HCT116 (cell line): ENCODE measurements around the gene CCR7. TPM values are rescaled to one million over a fixed set of nuclear protein-coding genes. Genes with fewer than 3 reads are reported as not detected.
A peak's percentile ranks its signal among the peaks of the same experiment; 100 is the strongest.

Source experiments
- ATAC-seq: fragments of 200-7000 bp; cut with Tn5 transposase; 2 replicates; pipeline ENCODE4 v1.9.1; 2020; ENCODE audit warnings: mild to moderate bottlenecking, moderate library complexity
- BruUV-seq: library from RNA; stranded (reverse); fragments of 400-500 nt; replicated peaks from 2 replicates; lab custom pipeline; 2021; lab: Mats Ljungman, UMichigan
- CTCF ChIA-PET: fragments of 300-600 bp; sonication (Branson Sonifier 250); formaldehyde crosslinking; loops from one replicate; lab custom pipeline; 2021; ENCODE audit warnings: antibody characterized with exemption; lab: Charles Lee
- POLR2A ChIA-PET: fragments of 300-600, 350-600 bp; sonication (Branson Sonifier 250); formaldehyde crosslinking; loops from one replicate; lab custom pipeline; 2021; ENCODE audit warnings: antibody characterized with exemption; lab: Charles Lee
- RAD21 ChIA-PET, 2 experiments: fragments of 300-600 bp; sonication (Branson Sonifier 250); formaldehyde crosslinking; loops; one replicate each; lab custom pipeline; 2023; ENCODE audit warnings: low total read pairs in 2 of 2; ENCODE audit not compliant: uncharacterized antibody in 2 of 2, unreplicated experiment in 2 of 2, low non-redundant PET in 1 of 2; lab: Charles Lee
- DNase-seq: peaks from one replicate; pipeline ENCODE4 v3.0.0-alpha.2; 2010; ENCODE audit warnings: low read depth, low spot score
- H2AFZ ChIP-seq: fragments of 200-600 bp; shearing (Covaris generic), sonication (generic); 2 replicates; pipeline ENCODE4 v1.6.1; 2017; ENCODE audit warnings: low read depth, mixed run types, mixed read lengths, antibody characterized with exemption, low read length; ENCODE audit not compliant: poor library complexity, severe bottlenecking
- H3K27ac ChIP-seq: 2 replicates; pipeline ENCODE4 v1.5.1; 2012; ENCODE audit warnings: low read depth, low read length
- H3K27me3 ChIP-seq: fragments of 200-600 bp; sonication (generic); 2 replicates; pipeline ENCODE4 v1.6.1; 2016; ENCODE audit warnings: mixed run types, low read length, mixed read lengths; ENCODE audit not compliant: insufficient read depth
- H3K36me3 ChIP-seq, 2 experiments: fragments of 200-500 bp in 1 of 2; fragments of 200-600 bp in 1 of 2; sonication (Bioruptor generic) in 1 of 2; sonication (generic) in 1 of 2; 2 replicates each; pipeline versions ENCODE4 v1.5.1 to v1.6.1; 2014 to 2016; ENCODE audit warnings: low read length in 2 of 2, inconsistent platforms in 1 of 2, mixed read lengths in 1 of 2, mixed run types in 1 of 2; ENCODE audit not compliant: insufficient read depth in 2 of 2, control insufficient read depth in 1 of 2
- H3K4me1 ChIP-seq, 2 experiments: fragments of 200-600 bp in 1 of 2; sonication (generic) in 1 of 2; 2 replicates each; pipeline versions ENCODE4 v1.5.1 to v1.6.1; 2012 to 2017; ENCODE audit warnings: low read length in 2 of 2, inconsistent platforms in 1 of 2, mild to moderate bottlenecking in 1 of 2, mixed read lengths in 1 of 2, mixed run types in 1 of 2, moderate library complexity in 1 of 2; ENCODE audit not compliant: insufficient read depth in 2 of 2, control insufficient read depth in 1 of 2
- H3K4me2 ChIP-seq: fragments of 200-600 bp; sonication (generic); 2 replicates; pipeline ENCODE4 v1.6.1; 2017; ENCODE audit warnings: mixed run types, low read length, mixed read lengths
- H3K4me3 ChIP-seq, 2 experiments: fragments of 200-600 bp in 1 of 2; sonication (generic) in 1 of 2; replicated peaks in 1 of 2; 2 replicates each; pipeline ENCODE4 v1.5.1; 2011 to 2016; ENCODE audit warnings: low read length in 2 of 2, control low read depth in 1 of 2, low read depth in 1 of 2, mild to moderate bottlenecking in 1 of 2, mixed read lengths in 1 of 2, mixed run types in 1 of 2
- H3K79me2 ChIP-seq: fragments of 200-600 bp; sonication (generic); 2 replicates; pipeline ENCODE4 v1.6.1; 2017; ENCODE audit warnings: mild to moderate bottlenecking, mixed run types, low read length, moderate library complexity, mixed read lengths; ENCODE audit not compliant: insufficient read depth
- H3K9ac ChIP-seq: fragments of 200-600 bp; sonication (generic); 2 replicates; pipeline ENCODE4 v1.6.1; 2016; ENCODE audit warnings: low read length, mixed read lengths
- H3K9me2 ChIP-seq: fragments of 200-600 bp; sonication (generic), shearing (Covaris generic); 2 replicates; pipeline ENCODE4 v1.6.1; 2017; ENCODE audit warnings: mixed run types, mild to moderate bottlenecking, moderate library complexity; ENCODE audit not compliant: insufficient read depth
- H3K9me3 ChIP-seq, 2 experiments: fragments of 200-500 bp in 1 of 2; fragments of 200-600 bp in 1 of 2; sonication (Bioruptor generic) in 1 of 2; sonication (generic) in 1 of 2; 2 replicates each; pipeline ENCODE4 v1.6.1; 2014 to 2017; ENCODE audit warnings: low read length in 2 of 2, mixed read lengths in 2 of 2, inconsistent platforms in 1 of 2, low read depth in 1 of 2, mild to moderate bottlenecking in 1 of 2, mixed run types in 1 of 2, moderate library complexity in 1 of 2; ENCODE audit not compliant: control insufficient read depth in 1 of 2, insufficient read depth in 1 of 2
- H4K20me1 ChIP-seq: fragments of 200-600 bp; sonication (generic), shearing (Covaris generic); 2 replicates; pipeline ENCODE4 v1.6.1; 2017; ENCODE audit warnings: mixed run types, mild to moderate bottlenecking, moderate library complexity; ENCODE audit not compliant: insufficient read depth
- EZH2phosphoT487 ChIP-seq: fragments of 200-600 bp; IDR thresholded peaks from 2 replicates; pipeline ENCODE4 v1.6.1; 2018; ENCODE audit warnings: antibody characterized with exemption, borderline replicate concordance
- FOSL1 ChIP-seq: IDR thresholded peaks from 2 replicates; pipeline ENCODE4 v1.6.1; 2012; ENCODE audit warnings: low read depth
- JUND ChIP-seq: IDR thresholded peaks from 2 replicates; pipeline ENCODE4 v1.6.1; 2012
- SP1 ChIP-seq: IDR thresholded peaks from 2 replicates; pipeline ENCODE4 v1.6.1; 2012; ENCODE audit warnings: low read depth
- SRF ChIP-seq: IDR thresholded peaks from 2 replicates; pipeline ENCODE4 v1.6.1; 2012; ENCODE audit warnings: low read depth
- intact Hi-C: fragments of 100-400 bp; cut with micrococcal nuclease; formaldehyde crosslinking; loops from 2 replicates; pipeline ENCODE4 v1.10.0; 2022
- total RNA-seq: library from RNA; stranded (reverse); gene quantifications from one replicate; pipeline ENCODE4 v1.2.1, GENCODE V29; 2021; ENCODE audit not compliant: unreplicated experiment
- TF ChIP-seq, protein P1 (sequence below): IDR thresholded peaks from 2 replicates; pipeline ENCODE4 v1.6.1; 2012
- TF ChIP-seq, protein P2 (sequence below), 3 experiments: fragments of 200-600 bp in 1 of 3; sonication (generic) in 1 of 3; IDR thresholded peaks in 2 of 3; conservative IDR thresholded peaks in 1 of 3; 2 replicates each; pipeline ENCODE4 v1.5.1; 2012 to 2017; ENCODE audit warnings: low read depth in 2 of 3, low read length in 2 of 3, antibody characterized with exemption in 1 of 3, borderline replicate concordance in 1 of 3, control low read depth in 1 of 3, mild to moderate bottlenecking in 1 of 3, mixed read lengths in 1 of 3, mixed run types in 1 of 3, moderate library complexity in 1 of 3; ENCODE audit not compliant: insufficient read depth in 1 of 3

Gene CCR7
- total RNA-seq, 1 experiment from 2014 or later = 0.69 TPM

DNA sequence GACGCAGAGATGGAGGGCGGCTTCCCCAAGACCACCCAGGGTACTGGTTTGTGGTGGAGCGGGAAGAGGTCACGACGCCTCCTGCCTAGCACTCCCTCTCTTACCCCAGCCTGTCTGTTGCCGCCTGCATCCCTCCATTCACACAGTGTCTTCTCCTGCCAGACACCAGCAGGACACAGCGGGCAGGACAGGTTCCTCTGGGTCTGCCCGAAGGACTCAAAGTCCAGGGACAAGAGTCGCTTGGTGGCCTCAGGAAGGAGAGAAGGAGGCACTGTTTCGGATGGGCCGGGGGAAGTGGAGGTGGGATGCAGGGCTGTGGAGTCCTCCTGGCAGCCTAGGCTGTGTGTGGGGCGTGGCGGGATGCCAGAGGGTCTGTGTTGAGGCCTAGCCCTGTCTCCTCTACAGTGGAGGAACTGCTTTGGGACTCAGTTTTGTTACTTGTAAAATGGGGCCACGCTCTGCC lies 44.2 kb downstream of the CCR7 start:
- H3K27ac ChIP-seq = peak overlapping the region; percentile 64

DNA sequence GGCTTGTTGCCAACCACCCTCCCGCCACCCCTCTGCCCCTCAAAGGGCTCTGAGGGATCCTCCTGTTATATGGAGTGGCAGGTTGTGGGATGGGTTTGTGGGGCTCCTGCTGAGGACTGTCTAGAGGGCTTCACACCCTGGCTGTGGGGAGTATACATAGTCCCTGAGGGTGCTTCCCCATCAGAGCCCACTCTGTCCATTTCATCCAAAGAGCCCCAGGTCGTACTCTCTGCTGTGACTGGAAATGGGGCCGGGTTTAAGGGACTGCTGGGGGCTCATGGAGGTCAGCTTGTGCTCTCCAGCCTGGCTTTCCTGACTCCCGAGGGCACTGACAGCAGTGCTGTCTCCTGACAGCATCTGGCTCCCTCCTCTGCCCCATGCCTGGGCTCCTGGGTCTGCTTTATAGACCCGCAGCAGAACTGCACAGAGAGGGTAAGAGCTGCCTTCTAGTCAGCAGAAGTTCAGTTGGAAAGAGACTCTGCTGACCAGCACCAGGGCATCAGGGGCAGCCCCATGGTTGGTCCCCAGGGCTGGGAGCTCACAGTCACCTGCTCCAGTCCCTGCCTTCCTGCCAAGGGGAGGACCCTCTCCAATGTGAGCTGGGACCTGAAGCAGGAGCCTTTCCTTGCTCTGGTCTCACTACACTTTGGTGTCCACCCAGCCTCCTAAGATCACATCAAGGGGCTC lies 46.0 kb downstream of the CCR7 start:
- no peaks in the 10 kb centered on the region for H3K27me3 ChIP-seq
- no peak for TF ChIP-seq SRF
- TF ChIP-seq, protein P1, sequence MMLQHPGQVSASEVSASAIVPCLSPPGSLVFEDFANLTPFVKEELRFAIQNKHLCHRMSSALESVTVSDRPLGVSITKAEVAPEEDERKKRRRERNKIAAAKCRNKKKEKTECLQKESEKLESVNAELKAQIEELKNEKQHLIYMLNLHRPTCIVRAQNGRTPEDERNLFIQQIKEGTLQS = no peak
- TF ChIP-seq SP1 = no peak
- TF ChIP-seq JUND = no peak
- TF ChIP-seq FOSL1 = no peak
- no peak for TF ChIP-seq EZH2phosphoT487
- H4K20me1 ChIP-seq = no peaks in the 10 kb centered on the region
- ATAC-seq (peak; percentile 24), DNase-seq (no peak)
- H3K9me3 ChIP-seq = no peaks in the 10 kb centered on the region
- H2AFZ ChIP-seq = no peak overlapping the region
- peak overlapping the region; percentile 84 for H3K4me2 ChIP-seq
- H3K27ac ChIP-seq = peak overlapping the region; percentile 83
- no peaks in the 10 kb centered on the region for H3K36me3 ChIP-seq
- CTCF ChIA-PET = interaction anchor here (0.7 to 0.8 kb wide), 2 partner anchors 69 to 202 kb away, joined by 3 read pairs; no protein-coding TSS in a partner anchor
- H3K9me2 ChIP-seq = no peaks in the 10 kb centered on the region
- RAD21 ChIA-PET = no interaction called here
- no TSS peak for BruUV-seq
- intact Hi-C loops = no loop called here
- POLR2A ChIA-PET = interaction anchor here (1.3 kb wide), 1 partner anchor 18 kb away, joined by 7 read pairs; the partner anchor contains the start of gene TNS4
- no peaks in the 10 kb centered on the region for H3K79me2 ChIP-seq
- H3K4me1 ChIP-seq = peaks cover 73 to 89% of the 10 kb centered on the region in 2 experiments
- H3K4me3 ChIP-seq = peak overlapping the region; percentile 8 to 40; a peak in 3 of 4 replicates
- peak overlapping the region; percentile 61 for H3K9ac ChIP-seq

More for the DNA sequence above, 44.2 kb downstream of the CCR7 start:
- Histone ChIP-seq H3K9me3 (0 out of 4 replicates have a peak, but pooled peaks cover 0 to 3% of the 10 kb centered on the region in 2 experiments), H3K79me2 (no peaks in the 10 kb centered on the region), H3K9me2 (no peaks in the 10 kb centered on the region), H3K9ac (peak overlapping the region; percentile 50), H4K20me1 (no peaks in the 10 kb centered on the region), H3K36me3 (no peaks in the 10 kb centered on the region), H3K27me3 (no peaks in the 10 kb centered on the region), H3K4me3 (no peak overlapping the region; a peak in 1 of 4 replicates), H3K4me2 (peak overlapping the region; percentile 84), H3K4me1 (peaks cover 61 to 71% of the 10 kb centered on the region in 2 experiments), H2AFZ (no peak overlapping the region)
- CTCF ChIA-PET = no interaction called here
- RAD21 ChIA-PET = interaction anchor here in 1 of 2 experiments (0.7 kb wide), 1 partner anchor 80 kb away, joined by 3 read pairs; no protein-coding TSS in a partner anchor
- BruUV-seq = no TSS peak
- DNase-seq = no peak
- no peak for ATAC-seq
- POLR2A ChIA-PET = no interaction called here
- no peak for TF ChIP-seq JUND
- TF ChIP-seq, protein P2, sequence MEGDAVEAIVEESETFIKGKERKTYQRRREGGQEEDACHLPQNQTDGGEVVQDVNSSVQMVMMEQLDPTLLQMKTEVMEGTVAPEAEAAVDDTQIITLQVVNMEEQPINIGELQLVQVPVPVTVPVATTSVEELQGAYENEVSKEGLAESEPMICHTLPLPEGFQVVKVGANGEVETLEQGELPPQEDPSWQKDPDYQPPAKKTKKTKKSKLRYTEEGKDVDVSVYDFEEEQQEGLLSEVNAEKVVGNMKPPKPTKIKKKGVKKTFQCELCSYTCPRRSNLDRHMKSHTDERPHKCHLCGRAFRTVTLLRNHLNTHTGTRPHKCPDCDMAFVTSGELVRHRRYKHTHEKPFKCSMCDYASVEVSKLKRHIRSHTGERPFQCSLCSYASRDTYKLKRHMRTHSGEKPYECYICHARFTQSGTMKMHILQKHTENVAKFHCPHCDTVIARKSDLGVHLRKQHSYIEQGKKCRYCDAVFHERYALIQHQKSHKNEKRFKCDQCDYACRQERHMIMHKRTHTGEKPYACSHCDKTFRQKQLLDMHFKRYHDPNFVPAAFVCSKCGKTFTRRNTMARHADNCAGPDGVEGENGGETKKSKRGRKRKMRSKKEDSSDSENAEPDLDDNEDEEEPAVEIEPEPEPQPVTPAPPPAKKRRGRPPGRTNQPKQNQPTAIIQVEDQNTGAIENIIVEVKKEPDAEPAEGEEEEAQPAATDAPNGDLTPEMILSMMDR (IDR thresholded peaks at IDR 0.05 in 2 of 3, conservative IDR thresholded peaks at IDR 0.05 in 1 of 3; ENCODE audit: borderline replicate concordance in 1 of 3, insufficient read depth in 1 of 3, low read depth in 2 of 3, low read length in 2 of 3) = no peak
- intact Hi-C loops = no loop called here
